K562 (cell line): ENCODE data around the gene SEMA6B. TPM values are rescaled to one million over a fixed set of nuclear protein-coding genes. Genes with fewer than 3 reads are reported as not detected.

Experiments
- E4F1 ChIP-seq: fragments of 250-450 bp; sonication (Bioruptor Pico); IDR thresholded peaks from 2 replicates; pipeline ENCODE4 v1.5.0; 2021; ENCODE audit warnings: mild to moderate bottlenecking, borderline replicate concordance
- GABPB2 ChIP-seq: fragments of 250-450 bp; sonication (Bioruptor Pico); conservative IDR thresholded peaks from 2 replicates; pipeline ENCODE4 v1.5.1; 2021; ENCODE audit warnings: mild to moderate bottlenecking
- JUNB ChIP-seq: fragments of 450-650 bp; formaldehyde crosslinking; conservative IDR thresholded peaks from 2 replicates; pipeline ENCODE4 v1.4.0; 2020; ENCODE audit warnings: mild to moderate bottlenecking
- KDM5B ChIP-seq: fragments of 200-600 bp; sonication (generic); IDR thresholded peaks from 2 replicates; pipeline ENCODE4 v1.6.1; 2012; ENCODE audit warnings: low read depth, mild to moderate bottlenecking, moderate library complexity, low read length, control low read depth, inconsistent platforms; ENCODE audit not compliant: insufficient replicate concordance
- KLF1 ChIP-seq: fragments of 450-650 bp; IDR thresholded peaks from 2 replicates; pipeline ENCODE4 v1.6.1; 2016; ENCODE audit warnings: missing genetic modification characterization, missing compliant biosample characterization
- NFIC ChIP-seq: fragments of 450-650 bp; IDR thresholded peaks from 2 replicates; pipeline ENCODE4 v1.6.1; 2017; ENCODE audit warnings: mild to moderate bottlenecking, inconsistent platforms
- NRF1 ChIP-seq, 2 experiments: fragments of 450-650 bp; IDR thresholded peaks in 1 of 2; conservative IDR thresholded peaks in 1 of 2; 2 replicates each; pipeline ENCODE4 v1.6.1; 2014; ENCODE audit warnings: mild to moderate bottlenecking in 2 of 2
- TBP ChIP-seq: optimal IDR thresholded peaks from 2 replicates; pipeline ENCODE3; 2011; ENCODE audit warnings: low read depth, low read length, improper control_type of control experiment
- ZNF12 ChIP-seq: sonication (generic); formaldehyde crosslinking; IDR thresholded peaks from 2 replicates; pipeline ENCODE4 v1.4.0; 2020; ENCODE audit warnings: mild to moderate bottlenecking, missing genetic modification reagents
- polyA plus RNA-seq, 8 experiments: library from polyadenylated mRNA; depleted of rRNA in 4 of 8; stranded (reverse) in 5 of 8; unstranded in 3 of 8; fragments of >200 nt; fragmentation: Nextera tagmentation in 2 of 8; fragmentation: Illumina TruSeq in 1 of 8; extraction: Ambion mirVana in 2 of 8; extraction: Trizol in 1 of 8; gene quantifications; 2 replicates each; pipeline versions ENCODE4 v1.2.1 to v1.2.3, GENCODE V29; 2011 to 2014; ENCODE audit warnings: inconsistent platforms in 1 of 8, missing spikeins in 1 of 8
- total RNA-seq, 7 experiments: library from RNA; depleted of rRNA in 6 of 7; stranded (reverse); fragments of >200 nt in 6 of 7; fragmentation: Illumina TruSeq in 2 of 7; extraction: Trizol in 2 of 7; gene quantifications; 2 replicates each; pipeline versions ENCODE4 v1.2.1 to v1.2.3, GENCODE V29; 2011 to 2021; ENCODE audit warnings: low replicate concordance in 1 of 7
- TF ChIP-seq, protein P1 (sequence below): sonication (generic); formaldehyde crosslinking; IDR thresholded peaks from 2 replicates; pipeline ENCODE4 v1.8.0; 2022; ENCODE audit warnings: missing genetic modification reagents, mild to moderate bottlenecking, moderate library complexity, borderline replicate concordance

SEMA6B gene
- total and polyA plus RNA-seq, 9 of the 15 experiments (the other 6 are each of a cell fraction or from before 2014, with no cell fraction given), result 0.65 to 4.6 (median 2.5) TPM; not detected in 2

GRCh38 chr19:4534836-4535658 lies 24.4 kb downstream of the SEMA6B start, which contains the start of gene PLIN5 (continued):
- TF ChIP-seq KLF1 (tag) (0 out of 2 replicates have a peak, but pooled peaks have one; percentile 42), KDM5B (no peak), E4F1 (CRISPR knock-in tag) (no peak), NFIC (peak; percentile 95), TBP (peak; percentile 91), GABPB2 (no peak), NRF1 (conservative IDR thresholded peaks at IDR 0.05 in 1 of 2, IDR thresholded peaks at IDR 0.05 in 1 of 2) (peak; percentile 67 to 71), ZNF12 (CRISPR knock-in tag) (0 out of 2 replicates have a peak, but pooled peaks have one; percentile 25), JUNB (CRISPR knock-in tag) (no peak)
- TF ChIP-seq, protein P1, sequence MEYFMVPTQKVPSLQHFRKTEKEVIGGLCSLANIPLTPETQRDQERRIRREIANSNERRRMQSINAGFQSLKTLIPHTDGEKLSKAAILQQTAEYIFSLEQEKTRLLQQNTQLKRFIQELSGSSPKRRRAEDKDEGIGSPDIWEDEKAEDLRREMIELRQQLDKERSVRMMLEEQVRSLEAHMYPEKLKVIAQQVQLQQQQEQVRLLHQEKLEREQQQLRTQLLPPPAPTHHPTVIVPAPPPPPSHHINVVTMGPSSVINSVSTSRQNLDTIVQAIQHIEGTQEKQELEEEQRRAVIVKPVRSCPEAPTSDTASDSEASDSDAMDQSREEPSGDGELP, result peak; percentile 88
